Measurements from ENCODE around the gene DACT2.

DACT2 gene

GRCh38 chr6:168319279-168320111 is at the start of gene DACT2:
TSS of gene DACT2 (minus strand) at chr6:168319777. CDS start at chr6:168319633, 144 bp downstream.
- no peak within 1 kb of the TSS for H3K9ac ChIP-seq
- H3K27ac ChIP-seq, result no peak within 1 kb of the TSS
- no peak within 1 kb of the TSS for H3K4me3 ChIP-seq (ENCODE audit: low read depth, low read length)

GRCh38 chr6:168368936-168369335 is 49.4 kb upstream of the DACT2 start:
- no peaks in the 10 kb centered on the region for H3K27me3 ChIP-seq (ENCODE audit: control insufficient read depth, insufficient read depth, low read length)
- H3K79me2 ChIP-seq, result no peaks in the 10 kb centered on the region
- H3K27ac ChIP-seq, result no peak overlapping the region
- no peak overlapping the region for H3K9ac ChIP-seq
- no peak overlapping the region for H3K4me2 ChIP-seq (ENCODE audit: low read length)
- TF ChIP-seq, protein P1, sequence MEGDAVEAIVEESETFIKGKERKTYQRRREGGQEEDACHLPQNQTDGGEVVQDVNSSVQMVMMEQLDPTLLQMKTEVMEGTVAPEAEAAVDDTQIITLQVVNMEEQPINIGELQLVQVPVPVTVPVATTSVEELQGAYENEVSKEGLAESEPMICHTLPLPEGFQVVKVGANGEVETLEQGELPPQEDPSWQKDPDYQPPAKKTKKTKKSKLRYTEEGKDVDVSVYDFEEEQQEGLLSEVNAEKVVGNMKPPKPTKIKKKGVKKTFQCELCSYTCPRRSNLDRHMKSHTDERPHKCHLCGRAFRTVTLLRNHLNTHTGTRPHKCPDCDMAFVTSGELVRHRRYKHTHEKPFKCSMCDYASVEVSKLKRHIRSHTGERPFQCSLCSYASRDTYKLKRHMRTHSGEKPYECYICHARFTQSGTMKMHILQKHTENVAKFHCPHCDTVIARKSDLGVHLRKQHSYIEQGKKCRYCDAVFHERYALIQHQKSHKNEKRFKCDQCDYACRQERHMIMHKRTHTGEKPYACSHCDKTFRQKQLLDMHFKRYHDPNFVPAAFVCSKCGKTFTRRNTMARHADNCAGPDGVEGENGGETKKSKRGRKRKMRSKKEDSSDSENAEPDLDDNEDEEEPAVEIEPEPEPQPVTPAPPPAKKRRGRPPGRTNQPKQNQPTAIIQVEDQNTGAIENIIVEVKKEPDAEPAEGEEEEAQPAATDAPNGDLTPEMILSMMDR (IDR thresholded peaks at IDR 0.05), result no peak
- no peaks in the 10 kb centered on the region for H3K36me3 ChIP-seq (ENCODE audit: control insufficient read depth, insufficient read depth, low read length)
- H2AFZ ChIP-seq, result no peak overlapping the region
- no peaks in the 10 kb centered on the region for H3K9me3 ChIP-seq (ENCODE audit: control insufficient read depth, low read length)
- no peak overlapping the region for H3K4me3 ChIP-seq (ENCODE audit: low read depth, low read length)
- no peaks in the 10 kb centered on the region for H3K4me1 ChIP-seq

More at GRCh38 chr6:168319279-168320111, at the start of gene DACT2:
- Histone ChIP-seq H3K36me3 (ENCODE audit: control insufficient read depth, insufficient read depth, low read length) (no peaks in the 10 kb centered on the region), H3K4me2 (ENCODE audit: low read length) (no peak within 1 kb of the TSS), H3K27me3 (ENCODE audit: control insufficient read depth, insufficient read depth, low read length) (no peaks in the 10 kb centered on the region), H2AFZ (no peak within 1 kb of the TSS), H3K4me1 (no peaks in the 10 kb centered on the region), H3K9me3 (ENCODE audit: control insufficient read depth, low read length) (no peaks in the 10 kb centered on the region), H3K79me2 (no peaks in the 10 kb centered on the region)
- TF ChIP-seq, protein P1 (IDR thresholded peaks at IDR 0.05), result no peak

- Histone ChIP-seq H3K4me2 (ENCODE audit: low read length) (no peak overlapping the region), H3K27ac (no peak overlapping the region)
These were observed 48.7 kb upstream of the DACT2 start for GRCh38 chr6:168368066-168368820.

GRCh38 chr6:168367285-168367751 is 47.7 kb upstream of the DACT2 start:
- H3K4me1 ChIP-seq, result no peaks in the 10 kb centered on the region
- no peak overlapping the region for H2AFZ ChIP-seq
- H3K36me3 ChIP-seq (ENCODE audit: control insufficient read depth, insufficient read depth, low read length), result no peaks in the 10 kb centered on the region
- no peak overlapping the region for H3K4me2 ChIP-seq (ENCODE audit: low read length)
- H3K4me3 ChIP-seq (ENCODE audit: low read depth, low read length), result no peak overlapping the region
- H3K79me2 ChIP-seq, result no peaks in the 10 kb centered on the region
- no peak overlapping the region for H3K9ac ChIP-seq
- TF ChIP-seq, protein P1 (IDR thresholded peaks at IDR 0.05), result no peak
- no peak overlapping the region for H3K27ac ChIP-seq
- no peaks in the 10 kb centered on the region for H3K9me3 ChIP-seq (ENCODE audit: control insufficient read depth, low read length)
- H3K27me3 ChIP-seq (ENCODE audit: control insufficient read depth, insufficient read depth, low read length), result no peaks in the 10 kb centered on the region

More at GRCh38 chr6:168368066-168368820, 48.7 kb upstream of the DACT2 start:
- Histone ChIP-seq H3K4me1 (no peaks in the 10 kb centered on the region), H2AFZ (no peak overlapping the region), H3K4me3 (ENCODE audit: low read depth, low read length) (no peak overlapping the region), H3K27me3 (ENCODE audit: control insufficient read depth, insufficient read depth, low read length) (no peaks in the 10 kb centered on the region), H3K36me3 (ENCODE audit: control insufficient read depth, insufficient read depth, low read length) (no peaks in the 10 kb centered on the region), H3K9me3 (ENCODE audit: control insufficient read depth, low read length) (no peaks in the 10 kb centered on the region), H3K9ac (no peak overlapping the region), H3K79me2 (no peaks in the 10 kb centered on the region)
- TF ChIP-seq, protein P1 (IDR thresholded peaks at IDR 0.05), result no peak

Measured in parathyroid adenoma (tissue), 2 donors.